Caco-2 (cell line): ENCODE data around the gene FSD1. TPM values are rescaled to one million over a fixed set of nuclear protein-coding genes. Genes with fewer than 3 reads are reported as not detected.
"Not testable (repeated sequence)": the region's sequence is repeated elsewhere in the genome, so short reads cannot be mapped to it uniquely, and the experiment has no call there.

Experiments
- BruUV-seq: library from RNA; stranded (reverse); fragments of 400-500 nt; replicated peaks from 2 replicates; lab custom pipeline; 2021; lab: Mats Ljungman, UMichigan
- CTCF ChIA-PET: fragments of 300-600 bp; sonication (Branson Sonifier 250); formaldehyde crosslinking; loops from one replicate; lab custom pipeline; 2022; ENCODE audit warnings: antibody characterized with exemption; lab: Charles Lee
- POLR2A ChIA-PET: fragments of 300-600 bp; sonication (Branson Sonifier 250); formaldehyde crosslinking; loops from one replicate; lab custom pipeline; 2022; ENCODE audit warnings: antibody characterized with exemption; lab: Charles Lee
- DNase-seq, 2 experiments: peaks; one replicate each; pipeline versions ENCODE4 v3.0.0 to v3.0.0-alpha.2; 2020 to 2022
- H3K27me3 ChIP-seq: replicated peaks from 2 replicates; pipeline ENCODE4 v1.6.0; 2011; ENCODE audit warnings: low read length; ENCODE audit not compliant: control insufficient read depth, insufficient read depth
- H3K36me3 ChIP-seq: 2 replicates; pipeline ENCODE4 v1.5.1; 2011; ENCODE audit warnings: low read length; ENCODE audit not compliant: control insufficient read depth, insufficient read depth
- H3K4me1 ChIP-seq: fragments of 250-450 bp; sonication (Bioruptor Pico); 2 replicates; pipeline ENCODE4 v1.5.1; 2020; ENCODE audit warnings: mild to moderate bottlenecking
- H3K4me3 ChIP-seq: 2 replicates; pipeline ENCODE4 v1.5.1; 2011; ENCODE audit warnings: low read depth, mild to moderate bottlenecking, control low read depth, low read length
- H3K9me3 ChIP-seq: fragments of 250-450 bp; sonication (Bioruptor Pico); 2 replicates; pipeline ENCODE4 v1.5.1; 2020; ENCODE audit warnings: mild to moderate bottlenecking, moderate library complexity
- H3K27ac Mint-ChIP-seq: one replicate; pipeline ENCODE4 v1.8.0; 2022; ENCODE audit warnings: mixed read lengths; ENCODE audit not compliant: unreplicated experiment
- H3K27me3 Mint-ChIP-seq: one replicate; pipeline ENCODE4 v1.8.0; 2022; ENCODE audit warnings: mixed read lengths; ENCODE audit not compliant: insufficient read depth, unreplicated experiment
- H3K36me3 Mint-ChIP-seq: one replicate; pipeline ENCODE4 v1.8.0; 2022; ENCODE audit warnings: mild to moderate bottlenecking, mixed read lengths; ENCODE audit not compliant: insufficient read depth, unreplicated experiment
- H3K4me1 Mint-ChIP-seq: one replicate; pipeline ENCODE4 v1.8.0; 2022; ENCODE audit warnings: low read depth, mixed read lengths; ENCODE audit not compliant: unreplicated experiment
- H3K4me3 Mint-ChIP-seq: one replicate; pipeline ENCODE4 v1.8.0; 2022; ENCODE audit warnings: mild to moderate bottlenecking, moderate library complexity, mixed read lengths; ENCODE audit not compliant: unreplicated experiment
- H3K9me3 Mint-ChIP-seq: one replicate; pipeline ENCODE4 v1.8.0; 2022; ENCODE audit warnings: mixed read lengths; ENCODE audit not compliant: unreplicated experiment
- CTCF ChIP-seq, 2 experiments: fragments of 200-600 bp in 1 of 2; IDR thresholded peaks; 1 replicate in 1 of 2; 2 replicates in 1 of 2; pipeline versions ENCODE4 v1.5.1 to v1.8.0; 2011 to 2022; ENCODE audit warnings: antibody characterized with exemption in 1 of 2, control low read depth in 1 of 2, inconsistent platforms in 1 of 2, low read depth in 1 of 2, low read length in 1 of 2, mild to moderate bottlenecking in 1 of 2, moderate library complexity in 1 of 2; ENCODE audit not compliant: insufficient read depth in 1 of 2, severe bottlenecking in 1 of 2, unreplicated experiment in 1 of 2
- intact Hi-C: fragments of 100-400 bp; cut with micrococcal nuclease; formaldehyde crosslinking; loops from one replicate; pipeline ENCODE4 v1.10.0; 2022; ENCODE audit not compliant: unreplicated experiment
- total RNA-seq: library from RNA; stranded (reverse); gene quantifications from 2 replicates; pipeline ENCODE4 v1.2.3, GENCODE V29; 2022

Gene FSD1
- total RNA-seq, 1 experiment from 2014 or later: 9.0 TPM

DNA sequence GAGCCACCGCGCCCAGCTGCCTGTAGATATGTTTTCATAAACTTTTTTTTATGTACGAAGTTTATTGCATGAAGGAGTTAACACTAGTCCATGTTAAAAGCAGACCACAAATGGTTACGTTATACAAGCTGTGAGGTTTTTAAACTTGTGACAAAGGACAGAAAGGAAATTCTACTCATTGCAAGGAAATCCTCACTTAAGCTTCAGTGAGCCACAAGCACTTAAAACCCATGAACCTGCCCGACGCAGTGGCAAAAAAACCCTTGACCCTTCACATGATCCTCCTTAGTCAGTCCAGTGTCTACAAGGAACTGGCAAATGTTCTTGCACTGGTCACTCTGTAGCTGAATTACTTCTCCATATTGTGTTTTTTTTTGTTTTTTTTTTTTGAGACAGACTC lies 43.1 kb downstream of the FSD1 start:
- intact Hi-C loops: no loop called here
- CTCF ChIA-PET: interaction anchor here (0.6 kb wide), 1 partner anchor 24 kb away, joined by 4 read pairs; no protein-coding TSS in a partner anchor
- TF ChIP-seq CTCF (IDR thresholded peaks at IDR 0.05; ENCODE audit: insufficient read depth in 1 of 2, low read depth in 1 of 2, low read length in 1 of 2, severe bottlenecking in 1 of 2, unreplicated experiment in 1 of 2): no peak

DNA sequence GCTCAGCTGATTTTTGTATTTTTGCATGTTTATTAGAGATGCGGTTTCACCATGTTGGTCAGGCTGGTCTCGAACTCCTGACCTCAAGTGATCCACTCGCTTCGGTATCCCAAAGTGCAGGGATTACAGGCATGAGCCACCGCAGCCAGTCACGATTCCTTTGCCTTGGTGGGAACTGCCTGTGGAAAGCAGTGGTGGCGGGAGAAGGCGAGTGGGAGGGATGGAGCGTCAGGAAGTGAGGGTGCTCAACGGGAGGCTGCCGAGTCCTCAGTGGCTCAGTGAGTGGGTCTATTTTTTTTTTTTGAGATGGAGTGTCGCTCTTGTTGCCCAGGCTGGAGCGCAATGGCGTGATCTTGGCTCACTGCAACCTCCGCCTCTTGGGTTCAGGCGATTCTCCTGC lies 44.8 kb downstream of the FSD1 start:
- CTCF ChIA-PET, H3K4me3 ChIP-seq, H3K4me1 ChIP-seq, H3K9me3 Mint-ChIP-seq, H3K36me3 ChIP-seq, H3K9me3 ChIP-seq, H3K4me1 Mint-ChIP-seq, intact Hi-C loops, H3K27me3 ChIP-seq, DNase-seq, H3K27me3 Mint-ChIP-seq, H3K4me3 Mint-ChIP-seq, POLR2A ChIA-PET, H3K27ac Mint-ChIP-seq, BruUV-seq: not testable (repeated sequence)
- peaks cover 33% of the 10 kb centered on the region for H3K36me3 Mint-ChIP-seq

More for the DNA sequence above, 43.1 kb downstream of the FSD1 start:
- DNase-seq: no peak
- H3K27me3 Mint-ChIP-seq: no peaks in the 10 kb centered on the region
- Histone ChIP-seq H3K27me3 (no peaks in the 10 kb centered on the region), H3K36me3 (no peaks in the 10 kb centered on the region; the same call in 1 of the 2 replicates), H3K4me3 (no peak overlapping the region), H3K9me3 (no peaks in the 10 kb centered on the region), H3K4me1 (peaks cover 5% of the 10 kb centered on the region)
- no peaks in the 10 kb centered on the region for H3K4me1 Mint-ChIP-seq
- POLR2A ChIA-PET: no interaction called here
- H3K9me3 Mint-ChIP-seq: no peaks in the 10 kb centered on the region
- no peak overlapping the region for H3K27ac Mint-ChIP-seq
- no peak overlapping the region for H3K4me3 Mint-ChIP-seq
- no TSS peak for BruUV-seq
- H3K36me3 Mint-ChIP-seq: peaks cover 28% of the 10 kb centered on the region

DNA sequence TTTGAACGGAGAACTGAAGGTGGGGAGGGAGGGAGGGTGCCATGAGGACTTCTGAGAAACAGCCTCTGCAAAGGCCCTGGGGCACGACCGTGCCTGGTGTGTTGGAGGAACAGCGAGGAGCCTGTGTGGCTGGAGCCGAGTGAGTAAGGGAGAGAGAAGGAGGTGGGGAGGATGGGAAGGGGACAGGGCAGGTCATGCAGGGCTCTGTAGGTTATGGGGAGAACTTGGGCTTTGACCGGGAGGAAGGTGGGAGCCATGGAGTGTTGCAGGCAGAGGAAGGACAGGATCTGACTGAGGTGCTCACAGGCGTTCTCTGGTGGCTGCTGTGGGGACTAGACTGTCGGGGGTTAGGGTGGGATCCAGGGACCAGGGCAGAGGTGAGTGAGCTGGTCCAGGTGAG lies 45.7 kb downstream of the FSD1 start:
- no peaks in the 10 kb centered on the region; the same call in 1 of the 2 replicates for H3K36me3 ChIP-seq
- H3K27me3 ChIP-seq: no peaks in the 10 kb centered on the region
- Mint-ChIP-seq H3K4me1 (no peaks in the 10 kb centered on the region), H3K27me3 (no peaks in the 10 kb centered on the region), H3K27ac (no peak overlapping the region), H3K9me3 (no peaks in the 10 kb centered on the region), H3K36me3 (peaks cover 42% of the 10 kb centered on the region), H3K4me3 (no peak overlapping the region)
- no peak for DNase-seq
- no peaks in the 10 kb centered on the region for H3K4me1 ChIP-seq
- ChIA-PET CTCF (no interaction called here), POLR2A (no interaction called here)
- intact Hi-C loops: no loop called here
- H3K4me3 ChIP-seq: no peak overlapping the region
- no TSS peak for BruUV-seq
- no peak for TF ChIP-seq CTCF (IDR thresholded peaks at IDR 0.05; ENCODE audit: insufficient read depth in 1 of 2, low read depth in 1 of 2, low read length in 1 of 2, severe bottlenecking in 1 of 2, unreplicated experiment in 1 of 2)
- H3K9me3 ChIP-seq: no peaks in the 10 kb centered on the region

DNA sequence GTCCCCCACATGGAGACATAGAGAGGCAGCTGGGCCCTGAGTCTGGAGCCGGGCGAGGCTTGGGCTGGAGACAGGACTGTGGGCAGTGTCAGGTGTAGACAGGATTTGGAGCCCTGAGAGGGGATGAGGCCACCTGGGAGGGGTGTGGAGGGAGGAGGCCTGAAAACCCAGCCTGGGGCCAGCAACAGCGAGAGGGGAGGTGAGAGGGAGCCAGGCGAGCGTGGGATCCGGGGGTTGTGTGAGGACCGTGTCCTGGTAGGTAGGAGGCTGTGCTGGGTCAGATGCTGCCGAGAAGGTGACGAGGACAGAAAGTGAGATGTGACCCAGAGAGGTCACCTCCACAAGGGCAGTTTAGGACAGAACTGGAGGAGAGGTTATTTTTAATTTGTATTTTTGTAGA lies 46.3 kb downstream of the FSD1 start:
- intact Hi-C loops: no loop called here

More for the DNA sequence above, 46.3 kb downstream of the FSD1 start:
- no peaks in the 10 kb centered on the region for H3K4me1 ChIP-seq
- POLR2A ChIA-PET: no interaction called here
- no peak for DNase-seq
- no TSS peak for BruUV-seq
- CTCF ChIA-PET: no interaction called here
- no peaks in the 10 kb centered on the region for H3K9me3 ChIP-seq
- H3K9me3 Mint-ChIP-seq: no peaks in the 10 kb centered on the region
- no peaks in the 10 kb centered on the region; the same call in 1 of the 2 replicates for H3K36me3 ChIP-seq
- H3K27me3 Mint-ChIP-seq: no peaks in the 10 kb centered on the region
- H3K4me3 ChIP-seq: no peak overlapping the region
- H3K27me3 ChIP-seq: no peaks in the 10 kb centered on the region
- H3K36me3 Mint-ChIP-seq: peaks cover 44% of the 10 kb centered on the region
- H3K27ac Mint-ChIP-seq: no peak overlapping the region
- no peaks in the 10 kb centered on the region for H3K4me1 Mint-ChIP-seq
- TF ChIP-seq CTCF (IDR thresholded peaks at IDR 0.05; ENCODE audit: insufficient read depth in 1 of 2, low read depth in 1 of 2, low read length in 1 of 2, severe bottlenecking in 1 of 2, unreplicated experiment in 1 of 2): no peak
- H3K4me3 Mint-ChIP-seq: no peak overlapping the region
